Measurements from ENCODE around the gene LOXL4. TPM values are rescaled to one million over a fixed set of nuclear protein-coding genes. Genes with fewer than 3 reads are reported as not detected.

LOXL4 gene
- total and polyA plus RNA-seq, 2 donors from 2014 or later: 3.4 to 15.1 TPM

- H3K4me1 ChIP-seq (ENCODE audit: control insufficient read depth in 2 of 3, insufficient read depth in 2 of 3, low read depth in 1 of 3, low read length in 3 of 3): peaks cover 0 to 7% (median 3%) of the 10 kb centered on the region in 3 donors
- TF ChIP-seq CTCF (IDR thresholded peaks at IDR 0.05; ENCODE audit: borderline replicate concordance, extremely low read depth, insufficient read depth): no peak
- no peaks in the 10 kb centered on the region for H3K27me3 ChIP-seq (ENCODE audit: control insufficient read depth, insufficient read depth, low read length)
- H3K27ac ChIP-seq (ENCODE audit: low read depth in 2 of 2, low read length in 2 of 2): no peak overlapping the region
- no peak overlapping the region for H3K9ac ChIP-seq (ENCODE audit: low read length in 3 of 3)
- FAIRE-seq: no peak
- intact Hi-C loops (cut with DNase I): loop anchor here (10.0 kb wide), 1 partner anchor 50 kb away; no protein-coding TSS in a partner anchor
- no peak overlapping the region for H3K4me3 ChIP-seq (ENCODE audit: low read length in 3 of 3)
- H3K9me3 ChIP-seq (ENCODE audit: control insufficient read depth in 2 of 3, insufficient read depth in 1 of 3, low read length in 3 of 3): no peaks in the 10 kb centered on the region
- H3K36me3 ChIP-seq (ENCODE audit: control insufficient read depth in 2 of 3, insufficient read depth in 3 of 3, low read length in 3 of 3): peaks cover 0 to 13% (median 8%) of the 10 kb centered on the region in 3 donors
- no peak for DNase-seq
Measured at GRCh38 chr10:98254234-98254974, 13.6 kb downstream of the LOXL4 start.

GRCh38 chr10:98253499-98253898 lies 14.5 kb downstream of the LOXL4 start:
- FAIRE-seq (no peak), DNase-seq (peak in 1 of 5 donors; percentile 83)
- Histone ChIP-seq H3K27me3 (ENCODE audit: control insufficient read depth, insufficient read depth, low read length) (no peaks in the 10 kb centered on the region), H3K36me3 (ENCODE audit: control insufficient read depth in 2 of 3, insufficient read depth in 3 of 3, low read length in 3 of 3) (peaks cover 0 to 13% (median 13%) of the 10 kb centered on the region in 3 donors), H3K9me3 (ENCODE audit: control insufficient read depth in 2 of 3, insufficient read depth in 1 of 3, low read length in 3 of 3) (no peaks in the 10 kb centered on the region), H3K4me3 (ENCODE audit: low read length in 3 of 3) (no peak overlapping the region), H3K27ac (ENCODE audit: low read depth in 2 of 2, low read length in 2 of 2) (no peak overlapping the region), H3K9ac (ENCODE audit: low read length in 3 of 3) (no peak overlapping the region), H3K4me1 (ENCODE audit: control insufficient read depth in 2 of 3, insufficient read depth in 2 of 3, low read depth in 1 of 3, low read length in 3 of 3) (peaks cover 0 to 7% (median 3%) of the 10 kb centered on the region in 3 donors)
- intact Hi-C loops (cut with DNase I): loop anchor here (10.0 kb wide), 1 partner anchor 51 kb away; no protein-coding TSS in a partner anchor
- no peak for TF ChIP-seq CTCF (IDR thresholded peaks at IDR 0.05; ENCODE audit: borderline replicate concordance, extremely low read depth, insufficient read depth)

GRCh38 chr10:98252464-98252863 lies 15.5 kb downstream of the LOXL4 start:
- TF ChIP-seq CTCF (IDR thresholded peaks at IDR 0.05; ENCODE audit: borderline replicate concordance, extremely low read depth, insufficient read depth): no peak
- intact Hi-C loops (cut with DNase I): loop anchor here (10.0 kb wide), 1 partner anchor 52 kb away; no protein-coding TSS in a partner anchor
- Histone ChIP-seq H3K36me3 (ENCODE audit: control insufficient read depth in 2 of 3, insufficient read depth in 3 of 3, low read length in 3 of 3) (peaks cover 0 to 19% (median 18%) of the 10 kb centered on the region in 3 donors), H3K9me3 (ENCODE audit: control insufficient read depth in 2 of 3, insufficient read depth in 1 of 3, low read length in 3 of 3) (no peaks in the 10 kb centered on the region), H3K4me3 (ENCODE audit: low read length in 3 of 3) (no peak overlapping the region), H3K4me1 (ENCODE audit: control insufficient read depth in 2 of 3, insufficient read depth in 2 of 3, low read depth in 1 of 3, low read length in 3 of 3) (peaks cover 0 to 8% (median 3%) of the 10 kb centered on the region in 3 donors), H3K9ac (ENCODE audit: low read length in 3 of 3) (no peak overlapping the region), H3K27ac (ENCODE audit: low read depth in 2 of 2, low read length in 2 of 2) (no peak overlapping the region), H3K27me3 (ENCODE audit: control insufficient read depth, insufficient read depth, low read length) (no peaks in the 10 kb centered on the region)
- FAIRE-seq (no peak), DNase-seq (no peak)

All from kidney (tissue), 14 donors.